NT2/D1 (cell line): ENCODE data around the gene RNF212B.

Experiments
- SUZ12 ChIP-seq: IDR thresholded peaks from 2 replicates; pipeline ENCODE4 v1.6.1; 2011; ENCODE audit not compliant: insufficient read length, insufficient read depth; ENCODE audit errors: extremely low read depth
- ZNF274 ChIP-seq: IDR thresholded peaks from 2 replicates; pipeline ENCODE4 v1.6.1; 2011; ENCODE audit warnings: mild to moderate bottlenecking, low read depth, low read length

- TF ChIP-seq ZNF274 (no peak), SUZ12 (no peak)
Observed at GRCh38 chr14:23301969-23302289, 64.2 kb downstream of the RNF212B start.
